H4 (cell line): ENCODE results near the gene MAP6. TPM values are rescaled to one million over a fixed set of nuclear protein-coding genes. Genes with fewer than 3 reads are reported as not detected.

ENCODE experiments used
- DNase-seq: peaks from one replicate; pipeline ENCODE4 v3.0.0-alpha.2; 2015; ENCODE audit warnings: low spot score
- total RNA-seq: library from RNA; depleted of rRNA; stranded (reverse); fragments of >200 nt; shearing (Covaris generic); gene quantifications from 2 replicates; pipeline ENCODE4 v1.2.3, GENCODE V29; 2014

The MAP6 gene
- total RNA-seq, 1 experiment from 2014 or later: not detected

- DNase-seq: no peak
Measured at GRCh38 chr11:75667255-75667830, 1.5 kb downstream of the MAP6 start.

- DNase-seq: no peak
Measured at GRCh38 chr11:75665990-75666389, 2.8 kb downstream of the MAP6 start.

- no peak for DNase-seq
Measured at GRCh38 chr11:75665126-75665525, 3.7 kb downstream of the MAP6 start.

GRCh38 chr11:75664389-75664788, 4.4 kb downstream of the MAP6 start:
- no peak for DNase-seq

GRCh38 chr11:75663808-75664207, 5.0 kb downstream of the MAP6 start:
- DNase-seq: no peak

- no peak for DNase-seq
Measured at GRCh38 chr11:75659836-75660235, 9.0 kb downstream of the MAP6 start.

GRCh38 chr11:75656044-75656727, 12.7 kb downstream of the MAP6 start:
- no peak for DNase-seq

- no peak for DNase-seq
Measured at GRCh38 chr11:75655605-75656004, 13.2 kb downstream of the MAP6 start.

GRCh38 chr11:75654314-75654713, 14.5 kb downstream of the MAP6 start:
- DNase-seq: no peak

GRCh38 chr11:75653532-75653931, 15.3 kb downstream of the MAP6 start:
- no peak for DNase-seq

GRCh38 chr11:75652936-75653335, 15.9 kb downstream of the MAP6 start:
- no peak for DNase-seq

GRCh38 chr11:75651218-75651617, 17.6 kb downstream of the MAP6 start:
- no peak for DNase-seq

GRCh38 chr11:75650167-75650723, 18.6 kb downstream of the MAP6 start:
- no peak for DNase-seq

GRCh38 chr11:75644946-75645345, 23.9 kb downstream of the MAP6 start:
- no peak for DNase-seq

GRCh38 chr11:75644370-75644769, 24.5 kb downstream of the MAP6 start:
- DNase-seq: no peak

- DNase-seq: no peak
Measured at GRCh38 chr11:75642402-75643113, 26.3 kb downstream of the MAP6 start.

GRCh38 chr11:75639762-75640181, 29.1 kb downstream of the MAP6 start:
- peak; percentile 41 for DNase-seq

GRCh38 chr11:75637998-75638397, 30.8 kb downstream of the MAP6 start:
- DNase-seq: no peak

GRCh38 chr11:75635066-75635862, 33.6 kb downstream of the MAP6 start:
- no peak for DNase-seq

- DNase-seq: no peak
Measured at GRCh38 chr11:75633409-75634066, 35.3 kb downstream of the MAP6 start.

- no peak for DNase-seq
Measured at GRCh38 chr11:75632962-75633361, 35.9 kb downstream of the MAP6 start.
